Thymus (tissue), 2 donors: ENCODE results near the gene SH3TC1. TPM values are rescaled to one million over a fixed set of nuclear protein-coding genes. Genes with fewer than 3 reads are reported as not detected.

Source experiments
- polyA plus RNA-seq: library from polyadenylated mRNA; stranded (reverse); fragments of 200-250 nt; gene quantifications from one replicate; pipeline ENCODE4 v1.2.3, GENCODE V29; 2013
- total RNA-seq: library from RNA; stranded (reverse); fragments of 120-200 nt; gene quantifications from one replicate; pipeline ENCODE4 v1.2.4, GENCODE V29; 2013
- donor health status: healthy.

SH3TC1 gene
- total and polyA plus RNA-seq, 2 donors: 114 to 146 TPM

Other genes starting within 250 kb of the SH3TC1 start
- gene ABLIM2, start 40.5 kb upstream of the SH3TC1 start, total RNA-seq: 1.0 TPM
- 7.4 TPM for gene ABLIM2, start 40.5 kb upstream of the SH3TC1 start, polyA plus RNA-seq
- 1.5 TPM for gene HTRA3, start 70.5 kb downstream of the SH3TC1 start, total RNA-seq
- 2.1 TPM for gene HTRA3, start 70.5 kb downstream of the SH3TC1 start, polyA plus RNA-seq
- gene ACOX3, start 241.4 kb downstream of the SH3TC1 start, total RNA-seq: 8.7 TPM
- 18.1 TPM for gene ACOX3, start 241.4 kb downstream of the SH3TC1 start, polyA plus RNA-seq
- gene TRMT44, start 241.5 kb downstream of the SH3TC1 start, total RNA-seq: 9.5 TPM
- 8.4 TPM for gene TRMT44, start 241.5 kb downstream of the SH3TC1 start, polyA plus RNA-seq